B cell (primary cell): ENCODE measurements around the gene ATP11C. TPM values are rescaled to one million over a fixed set of nuclear protein-coding genes. Genes with fewer than 3 reads are reported as not detected.

Experiments used
- ATAC-seq: fragments of 200-7000 bp; cut with Tn5 transposase; one replicate; pipeline ENCODE4 v1.10.0; 2021; ENCODE audit warnings: low read depth, mild to moderate bottlenecking, moderate number of reproducible peaks, moderate library complexity
- CTCF ChIA-PET: fragments of 350-600 bp; sonication (Branson Sonifier 250); formaldehyde crosslinking; loops from one replicate; lab custom pipeline; 2021; ENCODE audit warnings: antibody characterized with exemption, inconsistent platforms; lab: Charles Lee
- POLR2A ChIA-PET: fragments of 350-600 bp; sonication (Branson Sonifier 250); formaldehyde crosslinking; loops from one replicate; lab custom pipeline; 2021; ENCODE audit warnings: antibody characterized with exemption; lab: Charles Lee
- DNase-seq: peaks from one replicate; pipeline ENCODE4 v3.0.0; 2013
- H2AFZ ChIP-seq: 2 replicates; pipeline ENCODE4 v1.6.1; 2012; ENCODE audit warnings: mild to moderate bottlenecking, low read depth, low read length; ENCODE audit not compliant: insufficient read depth, poor library complexity, severe bottlenecking
- H3K27ac ChIP-seq, 2 donors: 1 replicate in 1 of 2; 2 replicates in 1 of 2; pipeline ENCODE4 v1.5.1; 2012 to 2013; ENCODE audit warnings: low read length in 2 of 2, mild to moderate bottlenecking in 2 of 2, moderate library complexity in 1 of 2
- H3K27me3 ChIP-seq, 4 experiments: fragments of 200-600 bp in 1 of 4; sonication (generic) in 1 of 4; replicated peaks in 1 of 4; 1 replicate in 2 of 4; 2 replicates in 2 of 4; pipeline versions ENCODE4 v1.6.1 to v1.7.0; 2013 to 2016; ENCODE audit warnings: low read length in 3 of 4, mild to moderate bottlenecking in 2 of 4, mixed read lengths in 1 of 4, moderate library complexity in 1 of 4; ENCODE audit not compliant: insufficient read depth in 4 of 4, control insufficient read depth in 3 of 4; ENCODE audit errors: control extremely low read depth in 1 of 4
- H3K36me3 ChIP-seq, 2 experiments: replicated peaks in 1 of 2; 1 replicate in 1 of 2; 2 replicates in 1 of 2; pipeline versions ENCODE4 v1.6.1 to v1.7.1; 2013; ENCODE audit warnings: low read length in 1 of 2; ENCODE audit not compliant: insufficient read depth in 2 of 2, control insufficient read depth in 1 of 2; ENCODE audit errors: control extremely low read depth in 1 of 2, extremely low read depth in 1 of 2
- H3K4me1 ChIP-seq, 2 donors: fragments of 200-600 bp in 1 of 2; sonication (generic) in 1 of 2; 1 replicate in 1 of 2; 2 replicates in 1 of 2; pipeline versions ENCODE4 v1.5.1 to v1.6.1; 2013 to 2017; ENCODE audit warnings: low read length in 2 of 2; ENCODE audit not compliant: control insufficient read depth in 2 of 2, insufficient read depth in 2 of 2
- H3K4me2 ChIP-seq: replicated peaks from 2 replicates; pipeline ENCODE3; 2012; ENCODE audit warnings: mild to moderate bottlenecking, low read depth, low read length; ENCODE audit not compliant: poor library complexity, severe bottlenecking
- H3K4me3 ChIP-seq, 5 experiments: fragments of 200-600 bp in 1 of 5; sonication (generic) in 1 of 5; 1 replicate in 3 of 5; 2 replicates in 2 of 5; pipeline versions ENCODE4 v1.5.1 to v1.7.0; 2011 to 2016; ENCODE audit warnings: low read length in 4 of 5, mild to moderate bottlenecking in 4 of 5, low read depth in 2 of 5, control low read depth in 1 of 5, moderate library complexity in 1 of 5; ENCODE audit not compliant: insufficient read depth in 1 of 5; ENCODE audit errors: control extremely low read depth in 1 of 5, extremely low read depth in 1 of 5
- H3K79me2 ChIP-seq: fragments of 200-600 bp; sonication (generic); one replicate; pipeline ENCODE4 v1.6.0; 2016; ENCODE audit warnings: low read length; ENCODE audit not compliant: control insufficient read depth, insufficient read depth
- H3K9ac ChIP-seq: fragments of 200-600 bp; sonication (generic); 2 replicates; pipeline ENCODE4 v1.6.1; 2017; ENCODE audit warnings: mild to moderate bottlenecking, low read length, moderate library complexity
- H3K9me3 ChIP-seq, 3 donors: one replicate each; pipeline versions ENCODE4 v1.6.1 to v1.7.1; 2013; ENCODE audit warnings: low read length in 2 of 3; ENCODE audit not compliant: control insufficient read depth in 2 of 3, insufficient read depth in 1 of 3; ENCODE audit errors: control extremely low read depth in 1 of 3
- H4K20me1 ChIP-seq: 2 replicates; pipeline ENCODE4 v1.6.0; 2012; ENCODE audit warnings: mild to moderate bottlenecking, low read length; ENCODE audit not compliant: insufficient read depth, control insufficient read depth, poor library complexity, severe bottlenecking
- H3K27ac Mint-ChIP-seq: one replicate; pipeline ENCODE4 v1.8.0; 2021; ENCODE audit warnings: mixed read lengths
- H3K27me3 Mint-ChIP-seq: one replicate; pipeline ENCODE4 v1.8.0; 2021; ENCODE audit warnings: mixed read lengths
- H3K4me1 Mint-ChIP-seq: one replicate; pipeline ENCODE4 v1.8.0; 2021; ENCODE audit warnings: mixed read lengths
- H3K4me3 Mint-ChIP-seq: one replicate; pipeline ENCODE4 v1.8.0; 2021; ENCODE audit warnings: mixed read lengths
- H3K9me3 Mint-ChIP-seq: one replicate; pipeline ENCODE4 v1.8.0; 2022; ENCODE audit warnings: mixed read lengths; ENCODE audit not compliant: insufficient read depth
- EZH2 ChIP-seq: IDR thresholded peaks from 2 replicates; pipeline ENCODE4 v1.6.1; 2012; ENCODE audit warnings: borderline replicate concordance, low read depth, mild to moderate bottlenecking, moderate library complexity, low read length; ENCODE audit not compliant: insufficient read depth, poor library complexity, severe bottlenecking
- WGBS: methylation state at CpG from one replicate; pipeline ENCODE4 v1.1.5; 2013; ENCODE audit warnings: missing lambda C conversion rate; ENCODE audit not compliant: insufficient coverage; 5-methylcytosine and 5-hydroxymethylcytosine counted together
- intact Hi-C: fragments of 100-400 bp; cut with micrococcal nuclease; formaldehyde crosslinking; loops from one replicate; pipeline ENCODE4 v1.10.0; 2022
- polyA plus RNA-seq: library from polyadenylated mRNA; depleted of rRNA; stranded (reverse); fragments of >200 nt; gene quantifications from 2 replicates; pipeline ENCODE4 v1.2.3, GENCODE V29; 2012
- total RNA-seq, 2 donors: library from RNA; stranded (reverse); fragments of 120-200 nt in 1 of 2; gene quantifications; 1 replicate in 1 of 2; 2 replicates in 1 of 2; pipeline versions ENCODE4 v1.2.3 to v1.2.4, GENCODE V29; 2013 to 2022
- TF ChIP-seq, protein P1 (sequence below): fragments of 200-600 bp; IDR thresholded peaks from one replicate; pipeline ENCODE4 v1.8.0; 2022; ENCODE audit warnings: antibody characterized with exemption, mild to moderate bottlenecking

ATP11C gene
- total and polyA plus RNA-seq, 2 donors (not counting 1 experiment from before 2014, with no cell fraction given), result 8.5 to 29.2 TPM

- Mint-ChIP-seq H3K9me3 (no peaks in the 10 kb centered on the region), H3K27ac (no peak overlapping the region), H3K27me3 (no peaks in the 10 kb centered on the region), H3K4me1 (peaks cover 25% of the 10 kb centered on the region), H3K4me3 (peak overlapping the region; percentile 32)
- TF ChIP-seq, protein P1, sequence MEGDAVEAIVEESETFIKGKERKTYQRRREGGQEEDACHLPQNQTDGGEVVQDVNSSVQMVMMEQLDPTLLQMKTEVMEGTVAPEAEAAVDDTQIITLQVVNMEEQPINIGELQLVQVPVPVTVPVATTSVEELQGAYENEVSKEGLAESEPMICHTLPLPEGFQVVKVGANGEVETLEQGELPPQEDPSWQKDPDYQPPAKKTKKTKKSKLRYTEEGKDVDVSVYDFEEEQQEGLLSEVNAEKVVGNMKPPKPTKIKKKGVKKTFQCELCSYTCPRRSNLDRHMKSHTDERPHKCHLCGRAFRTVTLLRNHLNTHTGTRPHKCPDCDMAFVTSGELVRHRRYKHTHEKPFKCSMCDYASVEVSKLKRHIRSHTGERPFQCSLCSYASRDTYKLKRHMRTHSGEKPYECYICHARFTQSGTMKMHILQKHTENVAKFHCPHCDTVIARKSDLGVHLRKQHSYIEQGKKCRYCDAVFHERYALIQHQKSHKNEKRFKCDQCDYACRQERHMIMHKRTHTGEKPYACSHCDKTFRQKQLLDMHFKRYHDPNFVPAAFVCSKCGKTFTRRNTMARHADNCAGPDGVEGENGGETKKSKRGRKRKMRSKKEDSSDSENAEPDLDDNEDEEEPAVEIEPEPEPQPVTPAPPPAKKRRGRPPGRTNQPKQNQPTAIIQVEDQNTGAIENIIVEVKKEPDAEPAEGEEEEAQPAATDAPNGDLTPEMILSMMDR, result no peak
- no peak for TF ChIP-seq EZH2
- Histone ChIP-seq H3K79me2 (peaks cover 44% of the 10 kb centered on the region), H3K4me3 (no peak overlapping the region), H3K36me3 (no peaks in the 10 kb centered on the region), H3K9ac (no peak overlapping the region), H2AFZ (no peak overlapping the region), H4K20me1 (peaks cover 2% of the 10 kb centered on the region), H3K27ac (no peak overlapping the region), H3K4me2 (no peak overlapping the region), H3K9me3 (no peaks in the 10 kb centered on the region), H3K27me3 (no peaks in the 10 kb centered on the region), H3K4me1 (peaks cover 7 to 10% of the 10 kb centered on the region in 2 donors)
- no peak for ATAC-seq
- no CpG with 5 or more reads among the region's 3 CpGs for WGBS
- intact Hi-C loops, result no loop called here
- no peak for DNase-seq
- ChIA-PET POLR2A (no interaction called here), CTCF (no interaction called here)
Measured at GRCh38 chrX:139909712-139910111, 23.1 kb downstream of the ATP11C start.

GRCh38 chrX:139907078-139907477 lies 25.8 kb downstream of the ATP11C start:
- no peak overlapping the region for H3K27ac ChIP-seq
- H3K36me3 ChIP-seq, result no peaks in the 10 kb centered on the region
- no peak overlapping the region for H3K9ac ChIP-seq
- Mint-ChIP-seq H3K9me3 (no peaks in the 10 kb centered on the region), H3K27ac (no peak overlapping the region), H3K27me3 (no peaks in the 10 kb centered on the region), H3K4me1 (peaks cover 22% of the 10 kb centered on the region), H3K4me3 (no peak overlapping the region)
- intact Hi-C loops, result no loop called here
- TF ChIP-seq, protein P1, result no peak
- no peak for TF ChIP-seq EZH2
- H3K79me2 ChIP-seq, result peaks cover 33% of the 10 kb centered on the region
- ATAC-seq, result no peak
- no peak overlapping the region for H2AFZ ChIP-seq
- H3K4me1 ChIP-seq, result peaks cover 7 to 10% of the 10 kb centered on the region in 2 donors
- H3K4me3 ChIP-seq, result no peak overlapping the region
- H3K9me3 ChIP-seq, result no peaks in the 10 kb centered on the region
- ChIA-PET CTCF (no interaction called here), POLR2A (no interaction called here)
- no CpG with 5 or more reads among the region's 3 CpGs for WGBS
- DNase-seq, result no peak
- H3K27me3 ChIP-seq, result no peaks in the 10 kb centered on the region
- H3K4me2 ChIP-seq, result no peak overlapping the region
- peaks cover 5% of the 10 kb centered on the region for H4K20me1 ChIP-seq
